22Rv1 (cell line): ENCODE data around the gene RNLS.

Experiments used
- CTCF ChIP-seq: fragments of 450-650 bp; IDR thresholded peaks from 2 replicates; pipeline ENCODE4 v1.5.1; 2017; ENCODE audit warnings: mild to moderate bottlenecking
- ZFX ChIP-seq: fragments of 450-650 bp; IDR thresholded peaks from 2 replicates; pipeline ENCODE4 v1.6.1; 2017; ENCODE audit warnings: antibody characterized with exemption, borderline replicate concordance

DNA sequence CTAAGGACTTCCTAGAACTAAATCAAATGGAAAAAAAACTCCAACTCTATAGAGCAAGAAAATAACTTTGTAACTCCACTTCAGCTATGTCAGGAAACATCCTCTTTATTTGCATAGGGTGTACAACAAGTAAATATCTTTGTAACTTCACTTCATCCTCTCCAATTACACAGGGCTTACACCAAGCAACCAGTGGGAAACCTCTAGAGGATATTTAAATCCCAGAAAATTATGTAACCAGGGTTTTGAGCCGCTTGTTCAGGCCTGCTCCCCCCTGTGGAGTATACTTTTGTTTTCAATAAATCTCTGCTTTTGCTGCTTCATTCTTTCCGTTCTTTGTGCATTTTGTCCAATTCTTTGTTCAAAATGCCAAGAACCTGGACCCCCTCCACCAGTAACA, 25.7 kb upstream of the RNLS start:
- TF ChIP-seq CTCF (no peak), ZFX (no peak)
